DOHH2 (cell line): ENCODE data around the gene DNAJB5.

Experiments
- CTCF ChIP-seq: fragments of 200-600 bp; sonication (generic); IDR thresholded peaks from one replicate; pipeline ENCODE4 v1.5.1; 2014; ENCODE audit warnings: antibody characterized with exemption, mild to moderate bottlenecking, low read depth, low read length; ENCODE audit not compliant: poor library complexity, severe bottlenecking
- EZH2phosphoT487 ChIP-seq: fragments of 200-600 bp; sonication (generic); IDR thresholded peaks from 2 replicates; pipeline ENCODE4 v1.6.1; 2017; ENCODE audit warnings: borderline replicate concordance, mild to moderate bottlenecking, antibody characterized with exemption, low read length, moderate library complexity, mixed read lengths

GRCh38 chr9:34990908-34991606, 1.5 kb downstream of the DNAJB5 start:
- TF ChIP-seq CTCF (no peak), EZH2phosphoT487 (no peak)
